Lower leg skin (tissue), 4 donors: ENCODE results near the gene SLC4A5. TPM values are rescaled to one million over a fixed set of nuclear protein-coding genes. Genes with fewer than 3 reads are reported as not detected.

Source experiments
- DNase-seq, 2 donors: peaks; one replicate each; pipeline ENCODE4 v3.0.0-alpha.2; 2019; ENCODE audit warnings: low spot score in 2 of 2
- H3K4me3 ChIP-seq: fragments of 200-600 bp; sonication (generic); 2 replicates; pipeline ENCODE4 v1.5.1; 2017; ENCODE audit warnings: mild to moderate bottlenecking, low read depth; ENCODE audit not compliant: poor library complexity, severe bottlenecking
- CTCF ChIP-seq, 3 donors: fragments of 450-650 bp; IDR thresholded peaks; one replicate each; pipeline ENCODE4 v1.5.1; 2016; ENCODE audit warnings: antibody characterized with exemption in 3 of 3, mild to moderate bottlenecking in 3 of 3, moderate library complexity in 2 of 3
- POLR2A ChIP-seq, 2 donors: fragments of 450-650 bp; IDR thresholded peaks; one replicate each; pipeline ENCODE4 v1.6.1; 2016 to 2017; ENCODE audit warnings: antibody characterized with exemption in 2 of 2, mild to moderate bottlenecking in 1 of 2, moderate library complexity in 1 of 2
- WGBS, 2 donors: methylation state at CpG; one replicate each; pipeline ENCODE4 v1.1.5; 2018; 5-methylcytosine and 5-hydroxymethylcytosine counted together
- intact Hi-C: fragments of 100-400 bp; cut with DNase I; formaldehyde crosslinking; loops from one replicate; pipeline ENCODE4 v1.15.0; 2023; ENCODE audit warnings: low total_unique reads
- total RNA-seq, 4 donors: library from RNA; depleted of rRNA; stranded (reverse); fragments of >200 nt; gene quantifications; one replicate each; pipeline ENCODE4 v1.1.0, GENCODE V29; 2016

The SLC4A5 gene
- total RNA-seq, 4 donors from 2014 or later, result 3.0 to 5.6 (median 3.7) TPM

GRCh38 chr2:74387346-74387745 is 44.1 kb upstream of the SLC4A5 start:
- H3K4me3 ChIP-seq, result no peak overlapping the region
- 72 to 73% methylated on average over 1 of the region's 1 CpG for WGBS, 2 donors
- DNase-seq, result no peak
- no peak for TF ChIP-seq CTCF (IDR thresholded peaks at IDR 0.05)
- no peak for TF ChIP-seq POLR2A (IDR thresholded peaks at IDR 0.05)
- intact Hi-C loops, result no loop called here

GRCh38 chr2:74385396-74385795 is 42.2 kb upstream of the SLC4A5 start:
- intact Hi-C loops, result no loop called here
- no peak overlapping the region for H3K4me3 ChIP-seq

GRCh38 chr2:74384051-74384450 is 40.8 kb upstream of the SLC4A5 start:
- DNase-seq, result no peak
- 61 to 74% methylated on average over 3 of the region's 3 CpGs for WGBS, 2 donors
- no peak for TF ChIP-seq POLR2A (IDR thresholded peaks at IDR 0.05)
- no peak for TF ChIP-seq CTCF (IDR thresholded peaks at IDR 0.05)
- H3K4me3 ChIP-seq, result no peak overlapping the region
- intact Hi-C loops, result no loop called here

More at GRCh38 chr2:74385396-74385795, 42.2 kb upstream of the SLC4A5 start:
- no peak for TF ChIP-seq CTCF (IDR thresholded peaks at IDR 0.05)
- no peak for TF ChIP-seq POLR2A (IDR thresholded peaks at IDR 0.05)
- WGBS, 2 donors, result 71 to 78% methylated on average over 8 of the region's 8 CpGs
- peak in 1 of 2 donors; percentile 36 for DNase-seq

GRCh38 chr2:74383254-74383653 is 40.0 kb upstream of the SLC4A5 start:
- no peak overlapping the region for H3K4me3 ChIP-seq
- DNase-seq, result no peak
- TF ChIP-seq POLR2A (IDR thresholded peaks at IDR 0.05), result no peak
- TF ChIP-seq CTCF (IDR thresholded peaks at IDR 0.05), result no peak
- intact Hi-C loops, result no loop called here
- 36% methylated on average over 1 of the region's 1 CpG for WGBS, 2 donors

GRCh38 chr2:74381751-74382150 is 38.5 kb upstream of the SLC4A5 start:
- intact Hi-C loops, result no loop called here
- 87% methylated on average over 3 of the region's 3 CpGs for WGBS, 2 donors
- H3K4me3 ChIP-seq, result no peak overlapping the region
- no peak for DNase-seq
- no peak for TF ChIP-seq CTCF (IDR thresholded peaks at IDR 0.05)
- no peak for TF ChIP-seq POLR2A (IDR thresholded peaks at IDR 0.05)
